Panc1 (cell line): ENCODE data around the gene TANGO2. TPM values are rescaled to one million over a fixed set of nuclear protein-coding genes. Genes with fewer than 3 reads are reported as not detected.

Experiments
- ATAC-seq: fragments of 200-7000 bp; cut with Tn5 transposase; 2 replicates; pipeline ENCODE4 v1.9.1; 2020; ENCODE audit warnings: mild to moderate bottlenecking, moderate library complexity
- BruUV-seq: library from RNA; stranded (reverse); fragments of 400-500 nt; replicated peaks from 2 replicates; lab custom pipeline; 2021; lab: Mats Ljungman, UMichigan
- CTCF ChIA-PET: fragments of 300-600 bp; sonication (Branson Sonifier 250); formaldehyde crosslinking; loops from one replicate; lab custom pipeline; 2022; ENCODE audit warnings: antibody characterized with exemption; lab: Charles Lee
- POLR2A ChIA-PET: fragments of 300-600 bp; sonication (Branson Sonifier 250); formaldehyde crosslinking; loops from one replicate; lab custom pipeline; 2022; ENCODE audit warnings: antibody characterized with exemption; lab: Charles Lee
- DNase-seq: peaks from one replicate; pipeline ENCODE4 v3.0.0-alpha.2; 2010; ENCODE audit warnings: low read depth, low spot score
- H3K27ac ChIP-seq: 2 replicates; pipeline ENCODE4 v1.5.1; 2011; ENCODE audit warnings: mild to moderate bottlenecking, low read length, inconsistent platforms
- H3K27me3 ChIP-seq: fragments of 200-500 bp; sonication (Bioruptor generic); 2 replicates; pipeline ENCODE4 v1.6.0; 2014; ENCODE audit warnings: low read length, inconsistent platforms; ENCODE audit not compliant: control insufficient read depth, insufficient read depth
- H3K36me3 ChIP-seq: fragments of 200-500 bp; sonication (Bioruptor generic); 2 replicates; pipeline ENCODE4 v1.5.1; 2014; ENCODE audit warnings: inconsistent platforms, mild to moderate bottlenecking, low read length, moderate library complexity; ENCODE audit not compliant: control insufficient read depth, insufficient read depth
- H3K4me1 ChIP-seq: 2 replicates; pipeline ENCODE4 v1.5.1; 2011; ENCODE audit warnings: inconsistent platforms, mild to moderate bottlenecking, low read length, moderate library complexity; ENCODE audit not compliant: control insufficient read depth, insufficient read depth
- H3K4me3 ChIP-seq, 2 experiments: 2 replicates each; pipeline ENCODE4 v1.5.1; 2011 to 2012; ENCODE audit warnings: low read depth in 2 of 2, low read length in 2 of 2, mild to moderate bottlenecking in 2 of 2, inconsistent platforms in 1 of 2, moderate library complexity in 1 of 2
- H3K9me3 ChIP-seq: fragments of 200-500 bp; sonication (Bioruptor generic); 2 replicates; pipeline ENCODE4 v1.5.1; 2014; ENCODE audit warnings: low read depth, mild to moderate bottlenecking, inconsistent platforms, low read length, moderate library complexity; ENCODE audit not compliant: control insufficient read depth, insufficient read depth
- POLR2AphosphoS5 ChIP-seq: IDR thresholded peaks from 2 replicates; pipeline ENCODE4 v1.6.1; 2012; ENCODE audit warnings: mild to moderate bottlenecking, low read depth, low read length, moderate library complexity
- SIN3A ChIP-seq: IDR thresholded peaks from 2 replicates; pipeline ENCODE4 v1.6.1; 2012; ENCODE audit warnings: low read depth, mild to moderate bottlenecking, low read length, moderate library complexity, borderline replicate concordance; ENCODE audit not compliant: insufficient read depth
- TCF7L2 ChIP-seq: IDR thresholded peaks from 2 replicates; pipeline ENCODE4 v1.6.1; 2011; ENCODE audit warnings: mild to moderate bottlenecking, low read depth, low read length, inconsistent platforms
- in situ Hi-C: cut with HindIII; loops from 2 replicates; pipeline ENCODE4 v1.10.0; 2016; ENCODE audit warnings: low sequenced_read_pairs, low pct_unique_long_range_greater_than_20kb
- intact Hi-C: fragments of 100-400 bp; cut with micrococcal nuclease; formaldehyde crosslinking; loops from one replicate; pipeline ENCODE4 v1.10.0; 2022; ENCODE audit not compliant: unreplicated experiment
- total RNA-seq: library from RNA; stranded (reverse); gene quantifications from one replicate; pipeline ENCODE4 v1.2.1, GENCODE V29; 2021; ENCODE audit not compliant: unreplicated experiment
- TF ChIP-seq, protein P1 (sequence below): fragments of 450-650 bp; IDR thresholded peaks from 2 replicates; pipeline ENCODE4 v1.5.1; 2017; ENCODE audit warnings: mild to moderate bottlenecking
- TF ChIP-seq, protein P2 (sequence below), 2 experiments: IDR thresholded peaks; 2 replicates each; pipeline ENCODE4 v1.6.1; 2011 to 2012; ENCODE audit warnings: low read depth in 2 of 2, control low read depth in 1 of 2, low read length in 1 of 2, mild to moderate bottlenecking in 1 of 2, moderate library complexity in 1 of 2; ENCODE audit not compliant: insufficient read depth in 1 of 2

Gene TANGO2
- total RNA-seq, 1 experiment from 2014 or later, result 32.2 TPM

DNA sequence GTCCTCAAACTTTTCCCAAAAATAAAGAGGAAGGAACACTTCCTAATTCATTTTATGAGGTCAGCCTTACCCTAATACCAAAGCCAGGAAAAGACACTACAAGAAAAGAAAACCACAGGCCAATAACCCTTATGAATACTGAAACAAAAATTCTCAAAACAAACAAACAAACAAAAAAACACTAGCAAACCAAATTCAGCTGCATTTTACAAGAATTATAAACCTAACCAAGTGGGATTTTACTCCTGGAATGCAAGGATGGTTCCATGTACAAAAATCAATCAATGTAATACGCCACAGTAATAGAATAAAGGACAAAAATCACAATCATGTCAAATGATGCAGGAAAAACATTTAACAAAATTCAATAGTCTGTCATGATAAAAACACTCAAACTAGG lies 17.6 kb upstream of the TANGO2 start:
- Histone ChIP-seq H3K27me3 (no peaks in the 10 kb centered on the region), H3K9me3 (peaks cover 8% of the 10 kb centered on the region; the same call in 1 of the 2 replicates), H3K4me1 (0 out of 2 replicates have a peak, but pooled peaks cover 3% of the 10 kb centered on the region), H3K27ac (no peak overlapping the region), H3K36me3 (no peaks in the 10 kb centered on the region), H3K4me3 (no peak overlapping the region)
- intact Hi-C loops (no loop called here), in situ Hi-C loops (no loop called here)
- POLR2A ChIA-PET, result no interaction called here
- CTCF ChIA-PET, result no interaction called here
- BruUV-seq, result no TSS peak
- ATAC-seq (no peak), DNase-seq (no peak)
- TF ChIP-seq, protein P1, sequence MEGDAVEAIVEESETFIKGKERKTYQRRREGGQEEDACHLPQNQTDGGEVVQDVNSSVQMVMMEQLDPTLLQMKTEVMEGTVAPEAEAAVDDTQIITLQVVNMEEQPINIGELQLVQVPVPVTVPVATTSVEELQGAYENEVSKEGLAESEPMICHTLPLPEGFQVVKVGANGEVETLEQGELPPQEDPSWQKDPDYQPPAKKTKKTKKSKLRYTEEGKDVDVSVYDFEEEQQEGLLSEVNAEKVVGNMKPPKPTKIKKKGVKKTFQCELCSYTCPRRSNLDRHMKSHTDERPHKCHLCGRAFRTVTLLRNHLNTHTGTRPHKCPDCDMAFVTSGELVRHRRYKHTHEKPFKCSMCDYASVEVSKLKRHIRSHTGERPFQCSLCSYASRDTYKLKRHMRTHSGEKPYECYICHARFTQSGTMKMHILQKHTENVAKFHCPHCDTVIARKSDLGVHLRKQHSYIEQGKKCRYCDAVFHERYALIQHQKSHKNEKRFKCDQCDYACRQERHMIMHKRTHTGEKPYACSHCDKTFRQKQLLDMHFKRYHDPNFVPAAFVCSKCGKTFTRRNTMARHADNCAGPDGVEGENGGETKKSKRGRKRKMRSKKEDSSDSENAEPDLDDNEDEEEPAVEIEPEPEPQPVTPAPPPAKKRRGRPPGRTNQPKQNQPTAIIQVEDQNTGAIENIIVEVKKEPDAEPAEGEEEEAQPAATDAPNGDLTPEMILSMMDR, result no peak
- TF ChIP-seq, protein P2, sequence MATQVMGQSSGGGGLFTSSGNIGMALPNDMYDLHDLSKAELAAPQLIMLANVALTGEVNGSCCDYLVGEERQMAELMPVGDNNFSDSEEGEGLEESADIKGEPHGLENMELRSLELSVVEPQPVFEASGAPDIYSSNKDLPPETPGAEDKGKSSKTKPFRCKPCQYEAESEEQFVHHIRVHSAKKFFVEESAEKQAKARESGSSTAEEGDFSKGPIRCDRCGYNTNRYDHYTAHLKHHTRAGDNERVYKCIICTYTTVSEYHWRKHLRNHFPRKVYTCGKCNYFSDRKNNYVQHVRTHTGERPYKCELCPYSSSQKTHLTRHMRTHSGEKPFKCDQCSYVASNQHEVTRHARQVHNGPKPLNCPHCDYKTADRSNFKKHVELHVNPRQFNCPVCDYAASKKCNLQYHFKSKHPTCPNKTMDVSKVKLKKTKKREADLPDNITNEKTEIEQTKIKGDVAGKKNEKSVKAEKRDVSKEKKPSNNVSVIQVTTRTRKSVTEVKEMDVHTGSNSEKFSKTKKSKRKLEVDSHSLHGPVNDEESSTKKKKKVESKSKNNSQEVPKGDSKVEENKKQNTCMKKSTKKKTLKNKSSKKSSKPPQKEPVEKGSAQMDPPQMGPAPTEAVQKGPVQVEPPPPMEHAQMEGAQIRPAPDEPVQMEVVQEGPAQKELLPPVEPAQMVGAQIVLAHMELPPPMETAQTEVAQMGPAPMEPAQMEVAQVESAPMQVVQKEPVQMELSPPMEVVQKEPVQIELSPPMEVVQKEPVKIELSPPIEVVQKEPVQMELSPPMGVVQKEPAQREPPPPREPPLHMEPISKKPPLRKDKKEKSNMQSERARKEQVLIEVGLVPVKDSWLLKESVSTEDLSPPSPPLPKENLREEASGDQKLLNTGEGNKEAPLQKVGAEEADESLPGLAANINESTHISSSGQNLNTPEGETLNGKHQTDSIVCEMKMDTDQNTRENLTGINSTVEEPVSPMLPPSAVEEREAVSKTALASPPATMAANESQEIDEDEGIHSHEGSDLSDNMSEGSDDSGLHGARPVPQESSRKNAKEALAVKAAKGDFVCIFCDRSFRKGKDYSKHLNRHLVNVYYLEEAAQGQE (IDR thresholded peaks at IDR 0.05; ENCODE audit: insufficient read depth in 1 of 2, low read depth in 2 of 2, low read length in 1 of 2), result no peak
- TF ChIP-seq POLR2AphosphoS5 (no peak), TCF7L2 (no peak), SIN3A (no peak)

DNA sequence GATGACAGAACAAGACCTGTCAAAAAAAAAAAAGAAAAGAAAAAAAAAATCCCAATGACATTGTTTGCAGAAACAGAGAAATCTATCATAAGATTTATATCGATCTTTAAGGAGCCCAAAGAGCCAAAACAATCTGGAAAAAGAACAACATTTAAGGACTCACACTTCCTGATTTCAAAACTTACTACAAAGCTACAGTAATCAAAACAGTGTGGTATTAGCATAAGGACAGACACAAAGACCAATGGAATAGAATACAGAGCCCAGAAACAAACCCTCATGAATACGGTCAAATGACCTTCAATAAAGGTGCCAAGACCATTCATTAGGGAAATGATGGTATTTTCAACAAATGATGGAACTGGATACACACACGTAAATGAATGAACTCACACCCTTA lies 16.4 kb upstream of the TANGO2 start:
- CTCF ChIA-PET, result no interaction called here

More for the DNA sequence above, 16.4 kb upstream of the TANGO2 start:
- no TSS peak for BruUV-seq
- no peak overlapping the region for H3K27ac ChIP-seq
- TF ChIP-seq SIN3A, result no peak
- no peak for TF ChIP-seq POLR2AphosphoS5
- TF ChIP-seq, protein P1, result no peak
- TF ChIP-seq TCF7L2, result no peak
- TF ChIP-seq, protein P2 (IDR thresholded peaks at IDR 0.05; ENCODE audit: insufficient read depth in 1 of 2, low read depth in 2 of 2, low read length in 1 of 2), result no peak
- 0 out of 2 replicates have a peak, but pooled peaks cover under 1% of the 10 kb centered on the region for H3K4me1 ChIP-seq
- intact Hi-C loops (no loop called here), in situ Hi-C loops (no loop called here)
- POLR2A ChIA-PET, result no interaction called here
- H3K27me3 ChIP-seq, result no peaks in the 10 kb centered on the region
- no peaks in the 10 kb centered on the region for H3K36me3 ChIP-seq
- H3K4me3 ChIP-seq, result no peak overlapping the region
- peaks cover 8% of the 10 kb centered on the region; the same call in 1 of the 2 replicates for H3K9me3 ChIP-seq
- ATAC-seq (no peak), DNase-seq (no peak)
